ENCODE results near the gene MAN2A2. TPM values are rescaled to one million over a fixed set of nuclear protein-coding genes. Genes with fewer than 3 reads are reported as not detected.
A peak's percentile ranks its signal among the peaks of the same experiment; 100 is the strongest.

Gene MAN2A2
- total RNA-seq, 1 donor from 2014 or later = 90.4 TPM

DNA sequence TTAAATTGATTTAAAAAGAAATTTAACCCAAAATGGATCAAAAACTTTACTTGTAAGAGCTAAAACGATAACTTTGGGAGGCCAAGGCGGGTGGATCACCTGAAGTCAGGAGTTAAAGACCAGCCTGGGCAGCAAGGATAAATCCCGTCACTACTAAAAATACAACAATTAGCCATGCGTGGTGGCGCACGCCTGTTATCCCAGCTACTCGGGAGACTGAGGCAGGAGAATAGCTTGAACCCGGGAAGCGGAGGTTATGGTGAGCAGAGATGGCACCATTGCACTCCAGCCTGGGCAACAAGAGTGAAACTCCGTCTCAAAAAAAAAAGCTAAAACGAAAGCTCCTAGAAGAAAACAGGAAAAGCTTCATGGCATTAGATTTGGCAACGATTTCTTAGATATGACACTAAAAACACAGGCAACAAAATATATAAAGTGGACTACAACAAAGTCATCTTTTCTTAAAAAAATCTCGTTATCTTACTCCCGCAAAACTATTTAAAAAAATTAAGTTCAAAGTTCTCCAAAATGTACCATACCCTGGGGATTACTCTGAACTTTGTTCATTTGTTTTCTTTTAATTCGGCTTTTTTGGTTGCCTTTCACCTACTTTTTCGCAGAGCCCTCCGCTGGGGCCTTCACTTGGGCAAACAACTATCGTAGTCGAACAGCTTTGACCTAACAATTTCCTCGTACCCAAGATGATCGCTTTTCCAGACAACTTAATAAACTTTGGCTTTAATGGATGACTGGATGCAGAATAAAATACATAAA, 26.3 kb downstream of the MAN2A2 start:
- Histone ChIP-seq H3K9me3 (no peaks in the 10 kb centered on the region), H3K4me1 (peaks cover 5 to 20% of the 10 kb centered on the region in 2 donors), H3K27ac (peak overlapping the region; percentile 84 to 88), H3K4me3 (peak overlapping the region; percentile 56 to 61), H3K27me3 (no peaks in the 10 kb centered on the region), H3K36me3 (no peaks in the 10 kb centered on the region)
- intact Hi-C loops (cut with DNase I) = loop anchor here (2.0 to 10.0 kb wide), 3 partner anchors 42 to 925 kb away; partner anchors contain the start of gene ZNF710
- TF ChIP-seq, protein P1, sequence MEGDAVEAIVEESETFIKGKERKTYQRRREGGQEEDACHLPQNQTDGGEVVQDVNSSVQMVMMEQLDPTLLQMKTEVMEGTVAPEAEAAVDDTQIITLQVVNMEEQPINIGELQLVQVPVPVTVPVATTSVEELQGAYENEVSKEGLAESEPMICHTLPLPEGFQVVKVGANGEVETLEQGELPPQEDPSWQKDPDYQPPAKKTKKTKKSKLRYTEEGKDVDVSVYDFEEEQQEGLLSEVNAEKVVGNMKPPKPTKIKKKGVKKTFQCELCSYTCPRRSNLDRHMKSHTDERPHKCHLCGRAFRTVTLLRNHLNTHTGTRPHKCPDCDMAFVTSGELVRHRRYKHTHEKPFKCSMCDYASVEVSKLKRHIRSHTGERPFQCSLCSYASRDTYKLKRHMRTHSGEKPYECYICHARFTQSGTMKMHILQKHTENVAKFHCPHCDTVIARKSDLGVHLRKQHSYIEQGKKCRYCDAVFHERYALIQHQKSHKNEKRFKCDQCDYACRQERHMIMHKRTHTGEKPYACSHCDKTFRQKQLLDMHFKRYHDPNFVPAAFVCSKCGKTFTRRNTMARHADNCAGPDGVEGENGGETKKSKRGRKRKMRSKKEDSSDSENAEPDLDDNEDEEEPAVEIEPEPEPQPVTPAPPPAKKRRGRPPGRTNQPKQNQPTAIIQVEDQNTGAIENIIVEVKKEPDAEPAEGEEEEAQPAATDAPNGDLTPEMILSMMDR (IDR thresholded peaks at IDR 0.05) = no peak
- no peak for DNase-seq (ENCODE audit: low spot score in 2 of 2)

DNA sequence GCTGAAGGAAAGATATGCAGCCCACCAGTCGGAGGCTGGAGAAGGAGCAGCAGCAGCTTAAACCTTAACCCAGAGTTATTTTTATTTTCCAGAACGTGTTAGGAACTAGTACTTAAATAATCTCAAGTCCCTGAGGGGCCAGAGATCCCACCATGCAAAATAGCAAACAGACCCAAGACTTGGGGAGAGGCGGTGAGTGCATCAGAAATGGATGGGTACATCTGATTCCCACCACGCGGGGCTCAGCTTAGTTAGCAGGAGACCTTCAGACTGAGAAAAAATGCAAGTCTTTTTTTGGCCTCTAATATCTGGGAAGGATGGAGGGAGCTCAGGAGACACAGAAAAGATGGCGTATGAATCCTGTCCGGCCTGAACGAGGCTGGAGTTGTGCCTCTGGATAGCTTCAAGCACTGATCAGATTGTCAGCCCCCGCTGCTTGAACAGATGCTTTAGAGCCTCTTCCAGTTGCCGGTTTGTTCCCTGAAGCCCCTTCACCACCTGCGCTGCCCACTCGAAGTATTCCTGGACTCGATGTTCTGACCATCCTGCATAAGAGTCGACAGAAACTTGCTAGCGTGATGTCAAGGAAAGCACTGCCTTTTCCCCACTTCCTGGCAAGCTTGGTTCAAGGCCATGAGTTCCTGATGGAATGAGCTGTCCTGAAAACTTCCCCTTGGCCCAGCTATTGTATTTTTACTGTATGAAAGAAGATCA, 27.9 kb downstream of the MAN2A2 start:
- H3K9me3 ChIP-seq = no peaks in the 10 kb centered on the region
- peaks cover 6 to 28% of the 10 kb centered on the region in 2 donors for H3K4me1 ChIP-seq
- peak overlapping the region; percentile 56 to 80 for H3K4me3 ChIP-seq
- intact Hi-C loops (cut with DNase I) = loop anchor here (2.0 to 10.0 kb wide), 3 partner anchors 44 to 926 kb away; partner anchors contain the start of gene ZNF710
- peak overlapping the region; percentile 84 to 88 for H3K27ac ChIP-seq
- DNase-seq (ENCODE audit: low spot score in 2 of 2) = no peak
- H3K36me3 ChIP-seq = no peaks in the 10 kb centered on the region
- TF ChIP-seq, protein P1 (IDR thresholded peaks at IDR 0.05) = no peak
- H3K27me3 ChIP-seq = no peaks in the 10 kb centered on the region

DNA sequence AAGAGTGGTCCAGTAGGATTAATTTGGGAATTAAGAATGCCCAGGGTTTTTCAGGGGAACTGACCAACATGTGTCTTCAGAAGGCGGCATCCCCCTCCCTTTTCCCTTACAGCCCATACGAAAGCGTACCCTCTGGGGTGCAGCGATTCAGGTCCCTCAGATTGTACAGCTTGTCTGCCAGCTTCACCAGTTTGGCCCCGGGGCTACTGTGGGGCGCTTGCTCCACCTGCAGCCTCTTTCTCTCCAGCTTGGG, 28.4 kb downstream of the MAN2A2 start:
- TF ChIP-seq, protein P1 (IDR thresholded peaks at IDR 0.05) = no peak
- peak overlapping the region; percentile 84 to 88 for H3K27ac ChIP-seq
- H3K27me3 ChIP-seq = no peaks in the 10 kb centered on the region
- peak overlapping the region in 1 of 2 donors; percentile 80 for H3K4me3 ChIP-seq
- no peaks in the 10 kb centered on the region for H3K9me3 ChIP-seq
- no peaks in the 10 kb centered on the region for H3K36me3 ChIP-seq
- intact Hi-C loops (cut with DNase I) = loop anchor here (2.0 to 10.0 kb wide), 3 partner anchors 44 to 927 kb away; partner anchors contain the start of gene ZNF710
- no peak for DNase-seq (ENCODE audit: low spot score in 2 of 2)
- peaks cover 9 to 33% of the 10 kb centered on the region in 2 donors for H3K4me1 ChIP-seq

DNA sequence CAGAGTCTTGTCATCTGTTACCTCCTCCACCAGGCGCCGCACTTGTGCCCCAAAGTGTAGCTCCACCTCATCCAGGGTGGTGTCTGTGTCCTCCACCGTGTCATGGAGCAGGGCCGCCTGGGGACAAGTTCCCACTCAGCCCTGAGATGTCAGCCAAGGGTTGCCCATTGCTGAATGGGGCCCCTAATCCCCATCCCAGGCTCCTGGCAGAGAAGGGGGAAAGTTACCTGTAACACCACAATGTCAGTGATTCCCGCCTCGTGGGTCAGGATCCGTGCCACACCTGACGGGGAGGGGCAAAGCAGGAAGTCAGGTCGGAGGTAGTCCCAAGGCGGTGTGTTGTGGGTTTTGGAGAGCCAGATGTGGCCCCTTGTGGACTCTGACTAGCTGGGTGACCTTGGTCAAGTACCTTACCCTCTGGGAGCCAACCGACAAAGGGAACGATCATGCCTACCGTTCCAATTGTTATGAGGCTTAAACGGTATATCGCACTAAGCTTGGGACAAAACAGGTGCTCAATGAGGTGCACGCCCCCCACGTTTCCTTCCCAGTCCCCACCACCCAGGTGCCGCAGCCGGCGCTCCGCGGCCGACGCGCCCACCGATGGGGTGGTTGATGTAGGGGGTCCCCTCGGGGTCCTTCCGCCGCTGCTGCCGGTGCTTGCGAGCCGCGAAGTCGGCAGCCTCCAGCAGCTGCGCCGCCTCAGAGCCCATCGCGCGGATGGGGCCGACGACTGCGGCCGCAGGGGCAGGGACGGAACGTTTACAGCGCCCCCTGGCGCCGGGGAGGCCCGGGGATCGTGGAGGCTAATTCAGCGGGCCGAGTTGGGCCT, 28.9 kb downstream of the MAN2A2 start, which contains the start of gene HDDC3:
HDDC3 (minus strand) TSS at position 722 of the 832 bp plus-strand sequence; CDS start at position 713, 9 bp downstream.
- Histone ChIP-seq H3K4me1 (peaks cover 12 to 33% of the 10 kb centered on the region in 2 donors), H3K27ac (peak within 1 kb of the TSS; percentile 84 to 88), H3K27me3 (no peaks in the 10 kb centered on the region), H3K9me3 (no peaks in the 10 kb centered on the region), H3K4me3 (peak within 1 kb of the TSS; percentile 72 to 80), H3K36me3 (no peaks in the 10 kb centered on the region)
- intact Hi-C loops (cut with DNase I) = loop anchor here (1.0 to 10.0 kb wide), 4 partner anchors 30 to 927 kb away; partner anchors contain the start of gene ZNF710
- DNase-seq (ENCODE audit: low spot score in 2 of 2) = peak; percentile 54 to 95
- TF ChIP-seq, protein P1 (IDR thresholded peaks at IDR 0.05) = peak; percentile 88 to 91 (median 89)

DNA sequence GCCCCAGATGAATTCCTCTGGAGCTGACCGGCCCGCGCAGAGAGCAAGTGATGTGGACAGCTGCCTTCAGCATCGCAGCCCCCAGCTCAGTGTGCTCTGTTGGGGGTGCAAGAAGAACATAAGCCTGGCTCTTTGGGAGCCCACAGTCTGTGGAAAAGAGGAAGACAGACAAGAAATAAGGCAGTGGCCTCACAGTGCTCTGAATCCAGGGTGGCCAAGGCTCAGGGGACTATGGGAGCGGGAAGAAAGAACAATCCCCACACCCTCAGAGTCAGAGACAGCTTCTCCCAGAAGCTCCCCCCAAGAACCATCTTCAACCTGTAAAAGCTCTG, 29.5 kb downstream of the MAN2A2 start:
- no peak for DNase-seq (ENCODE audit: low spot score in 2 of 2)

More for the DNA sequence above, 29.5 kb downstream of the MAN2A2 start:
- Histone ChIP-seq H3K27me3 (no peaks in the 10 kb centered on the region), H3K36me3 (no peaks in the 10 kb centered on the region), H3K9me3 (no peaks in the 10 kb centered on the region), H3K27ac (peak overlapping the region; percentile 84 to 88), H3K4me1 (peaks cover 12 to 33% of the 10 kb centered on the region in 2 donors), H3K4me3 (peak overlapping the region; percentile 72 to 80)
- TF ChIP-seq, protein P1 (IDR thresholded peaks at IDR 0.05) = no peak
- intact Hi-C loops (cut with DNase I) = loop anchor here (1.0 to 10.0 kb wide), 3 partner anchors 30 to 928 kb away; partner anchors contain the start of gene ZNF710
